ENCODE results near the gene RPL10. TPM values are rescaled to one million over a fixed set of nuclear protein-coding genes. Genes with fewer than 3 reads are reported as not detected.

RPL10 gene
- total and polyA plus RNA-seq, 2 of the 8 experiments (the other 6 are each of a cell fraction or from before 2014, with no cell fraction given), result 2,633 to 4,293 TPM

DNA sequence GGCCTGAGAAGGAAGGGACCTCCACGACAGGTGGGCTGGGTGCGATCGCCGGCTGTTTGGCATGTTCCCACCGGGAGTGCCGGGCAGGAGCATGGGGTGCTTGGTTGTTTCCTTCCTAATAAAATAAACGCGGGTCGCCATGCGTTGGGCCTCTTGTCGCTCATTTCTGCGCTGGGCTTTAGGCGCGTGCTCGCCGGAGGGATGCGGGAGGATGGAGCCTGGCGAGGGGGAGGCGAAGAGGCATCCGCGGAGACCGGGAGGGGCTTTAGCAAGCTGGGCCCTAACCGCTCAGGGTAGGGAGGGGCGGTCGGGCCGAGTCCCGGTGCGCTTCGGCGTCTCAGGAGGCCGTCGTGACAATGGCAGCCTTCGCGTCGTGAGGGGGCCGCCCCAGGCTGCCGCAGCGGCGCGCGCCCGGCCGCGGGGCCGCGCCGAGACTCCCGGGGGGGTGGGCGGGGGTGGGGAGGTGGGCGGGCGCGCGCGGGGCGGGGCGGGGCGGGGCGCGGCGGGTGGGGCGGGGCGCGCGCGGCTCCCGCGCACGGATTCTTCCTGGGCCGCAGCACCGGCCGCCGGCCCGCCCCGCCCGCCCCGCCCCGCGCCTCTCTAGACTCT lies 38.3 kb downstream of the RPL10 start:
- Histone ChIP-seq H3K23ac (ENCODE audit: insufficient read length) (no peak overlapping the region), H3K9me3 (ENCODE audit: insufficient read depth in 2 of 2, low read depth in 1 of 2, low read length in 1 of 2) (no peaks in the 10 kb centered on the region), H3K14ac (ENCODE audit: insufficient read length) (no peak overlapping the region), H2BK5ac (ENCODE audit: low read depth, low read length) (no peak overlapping the region), H3K36me3 (ENCODE audit: control insufficient read depth in 2 of 4, insufficient read depth in 4 of 4, low read length in 3 of 4) (peaks cover 0 to 30% (median 15%) of the 10 kb centered on the region in 4 experiments; a peak in 6 of 8 replicates), H2BK15ac (ENCODE audit: low read length) (no peak overlapping the region), H3K4ac (replicated peaks; ENCODE audit: insufficient read length, low read depth, low read length) (no peak overlapping the region), H2AK5ac (ENCODE audit: low read depth, low read length) (no peak overlapping the region), H4K20me1 (replicated peaks in 1 of 2; ENCODE audit: control insufficient read depth in 1 of 2, insufficient read depth in 2 of 2, low read length in 2 of 2) (peaks cover 0 to 13% of the 10 kb centered on the region in 2 experiments), H3K4me2 (ENCODE audit: insufficient read depth in 1 of 2, low read depth in 2 of 2, low read length in 2 of 2) (peak overlapping the region; percentile 42 to 66), H3K18ac (ENCODE audit: extremely low read depth, low read length) (no peak overlapping the region), H2BK12ac (ENCODE audit: low read depth, low read length) (no peak overlapping the region), H3K4me3 (ENCODE audit: extremely low read depth in 1 of 4, insufficient read depth in 2 of 4, low read depth in 3 of 4, low read length in 4 of 4) (peak overlapping the region; percentile 30 to 86 (median 51); a peak in 7 of 8 replicates), H2BK20ac (ENCODE audit: low read length) (no peak overlapping the region), H4K5ac (ENCODE audit: insufficient read length, low read depth, low read length) (no peak overlapping the region), H2AFZ (ENCODE audit: low read length) (no peak overlapping the region), H3K23me2 (ENCODE audit: low read depth, low read length) (peaks cover 2% of the 10 kb centered on the region; the same call in 1 of the 2 replicates), H3K9ac (replicated peaks in 1 of 4; ENCODE audit: extremely low read depth in 1 of 4, low read depth in 3 of 4, low read length in 3 of 4) (peak overlapping the region; percentile 5 to 67 (median 53); a peak in 3 of 7 replicates), H3K27ac (ENCODE audit: low read depth, low read length) (peak overlapping the region; percentile 67; the same call in 1 of the 2 replicates), H3K4me1 (replicated peaks in 1 of 4; ENCODE audit: control insufficient read depth in 3 of 4, insufficient read depth in 4 of 4, low read length in 3 of 4) (peaks cover 0 to 6% (median 4%) of the 10 kb centered on the region in 4 experiments; a peak in 6 of 7 replicates), H2BK120ac (replicated peaks; ENCODE audit: low read depth, low read length) (no peak overlapping the region), H4K8ac (ENCODE audit: extremely low read depth, insufficient read depth, low read length) (peak overlapping the region; percentile 51; the same call in 1 of the 2 replicates), H3K56ac (replicated peaks; ENCODE audit: insufficient read length, low read depth, low read length) (no peak overlapping the region), H3K79me1 (ENCODE audit: low read depth, low read length) (no peaks in the 10 kb centered on the region), H3K79me2 (ENCODE audit: control insufficient read depth in 1 of 2, insufficient read depth in 2 of 2, low read length in 2 of 2) (peaks cover 0 to 17% of the 10 kb centered on the region in 2 experiments; a peak in 2 of 4 replicates), H3K27me3 (replicated peaks in 1 of 4; ENCODE audit: control insufficient read depth in 3 of 4, extremely low read depth in 1 of 4, insufficient read depth in 3 of 4, low read length in 3 of 4) (no peaks in the 10 kb centered on the region), H4K91ac (replicated peaks; ENCODE audit: insufficient read length, low read length) (no peak overlapping the region)
- ChIA-PET CTCF (ENCODE audit: partially characterized antibody) (no interaction called here), POLR2A (ENCODE audit: partially characterized antibody) (interaction anchor here (2.2 to 2.6 kb wide), 2 partner anchors 11 to 36 kb away, joined by 8 to 9 read pairs; no protein-coding TSS in a partner anchor)
- no peak for FAIRE-seq
- peak in 1 of 2 experiments; percentile 57 for DNase-seq (ENCODE audit: low read depth in 1 of 2, low spot score in 2 of 2)
- 10% methylated on average over 29 of the region's 78 CpGs; no CpG with 5 or more reads in 1 of the 2 experiments for WGBS, 2 experiments (ENCODE audit: extremely low coverage in 1 of 2, insufficient coverage in 1 of 2, insufficient read length in 1 of 2, insufficient replicate concordance in 2 of 2, low coverage in 1 of 2, low lambda C conversion rate in 2 of 2, missing lambda C conversion rate in 1 of 2)
- TF ChIP-seq NRF1 (IDR thresholded peaks at IDR 0.05; ENCODE audit: low read depth, low read length) (no peak), RFX5 (IDR thresholded peaks at IDR 0.05; ENCODE audit: borderline replicate concordance, low read depth, low read length) (no peak), ASH2L (IDR thresholded peaks at IDR 0.05; ENCODE audit: low read length) (no peak), RXRA (IDR thresholded peaks at IDR 0.05; ENCODE audit: insufficient read depth, low read depth, low read length) (no peak), TAF7 (optimal IDR thresholded peaks at IDR 0.05; ENCODE audit: borderline replicate concordance, low read depth, low read length) (no peak), PHF8 (conservative IDR thresholded peaks at IDR 0.05; ENCODE audit: low read depth, low read length) (no peak), KDM4A (IDR thresholded peaks at IDR 0.05; ENCODE audit: low read depth, low read length, severe bottlenecking) (peak; percentile 25)
- TF ChIP-seq, protein P1, sequence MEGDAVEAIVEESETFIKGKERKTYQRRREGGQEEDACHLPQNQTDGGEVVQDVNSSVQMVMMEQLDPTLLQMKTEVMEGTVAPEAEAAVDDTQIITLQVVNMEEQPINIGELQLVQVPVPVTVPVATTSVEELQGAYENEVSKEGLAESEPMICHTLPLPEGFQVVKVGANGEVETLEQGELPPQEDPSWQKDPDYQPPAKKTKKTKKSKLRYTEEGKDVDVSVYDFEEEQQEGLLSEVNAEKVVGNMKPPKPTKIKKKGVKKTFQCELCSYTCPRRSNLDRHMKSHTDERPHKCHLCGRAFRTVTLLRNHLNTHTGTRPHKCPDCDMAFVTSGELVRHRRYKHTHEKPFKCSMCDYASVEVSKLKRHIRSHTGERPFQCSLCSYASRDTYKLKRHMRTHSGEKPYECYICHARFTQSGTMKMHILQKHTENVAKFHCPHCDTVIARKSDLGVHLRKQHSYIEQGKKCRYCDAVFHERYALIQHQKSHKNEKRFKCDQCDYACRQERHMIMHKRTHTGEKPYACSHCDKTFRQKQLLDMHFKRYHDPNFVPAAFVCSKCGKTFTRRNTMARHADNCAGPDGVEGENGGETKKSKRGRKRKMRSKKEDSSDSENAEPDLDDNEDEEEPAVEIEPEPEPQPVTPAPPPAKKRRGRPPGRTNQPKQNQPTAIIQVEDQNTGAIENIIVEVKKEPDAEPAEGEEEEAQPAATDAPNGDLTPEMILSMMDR (IDR thresholded peaks at IDR 0.05; ENCODE audit: control extremely low read depth in 1 of 3, insufficient read depth in 1 of 3, low read depth in 1 of 3, low read length in 3 of 3), result no peak
- TF ChIP-seq, protein P2, sequence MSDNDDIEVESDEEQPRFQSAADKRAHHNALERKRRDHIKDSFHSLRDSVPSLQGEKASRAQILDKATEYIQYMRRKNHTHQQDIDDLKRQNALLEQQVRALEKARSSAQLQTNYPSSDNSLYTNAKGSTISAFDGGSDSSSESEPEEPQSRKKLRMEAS (IDR thresholded peaks at IDR 0.05), result peak; percentile 53
